Measurements from ENCODE around the gene OR1E1.
"Not testable (repeated sequence)": the region's sequence is repeated elsewhere in the genome, so short reads cannot be mapped to it uniquely, and the experiment has no call there.

The OR1E1 gene, protein sequence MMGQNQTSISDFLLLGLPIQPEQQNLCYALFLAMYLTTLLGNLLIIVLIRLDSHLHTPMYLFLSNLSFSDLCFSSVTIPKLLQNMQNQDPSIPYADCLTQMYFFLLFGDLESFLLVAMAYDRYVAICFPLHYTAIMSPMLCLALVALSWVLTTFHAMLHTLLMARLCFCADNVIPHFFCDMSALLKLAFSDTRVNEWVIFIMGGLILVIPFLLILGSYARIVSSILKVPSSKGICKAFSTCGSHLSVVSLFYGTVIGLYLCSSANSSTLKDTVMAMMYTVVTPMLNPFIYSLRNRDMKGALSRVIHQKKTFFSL

DNA sequence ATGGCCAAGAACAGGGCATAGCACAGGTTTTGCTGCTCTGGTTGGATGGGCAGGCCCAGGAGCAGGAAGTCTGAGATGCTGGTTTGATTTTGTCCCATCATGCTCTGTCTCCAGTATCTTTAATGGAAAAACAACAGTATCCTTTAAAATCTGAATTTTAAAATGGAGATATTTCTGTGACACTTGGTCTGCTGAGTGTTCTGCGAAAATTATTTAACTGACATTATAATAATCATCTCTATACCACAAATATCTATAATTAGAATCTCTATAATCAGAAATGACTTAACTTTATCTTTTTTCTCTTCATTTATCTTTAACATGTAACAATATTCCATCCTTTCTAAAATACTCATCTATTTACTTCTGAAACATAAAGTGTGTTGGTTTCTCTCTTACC, at the start of gene OR1E1:
OR1E1 (minus strand) TSS at position 101 of the 400 bp plus-strand sequence; CDS start at position 101, 0 bp downstream.
- DNase-seq = no peak

- DNase-seq = no peak
Measured at GRCh38 chr17:3447625-3448024, 49.4 kb upstream of the OR1E1 start.

- no peak for DNase-seq
Measured at GRCh38 chr17:3440451-3440850, 42.2 kb upstream of the OR1E1 start.

GRCh38 chr17:3438368-3438767, 40.2 kb upstream of the OR1E1 start:
- DNase-seq = no peak

- no peak for DNase-seq
Measured at GRCh38 chr17:3433741-3434140, 35.5 kb upstream of the OR1E1 start, which contains the start of gene OR1E2. Gene OR1E2 (minus strand): TSS chr17:3433841. CDS start chr17:3433841, 0 bp downstream.

DNA sequence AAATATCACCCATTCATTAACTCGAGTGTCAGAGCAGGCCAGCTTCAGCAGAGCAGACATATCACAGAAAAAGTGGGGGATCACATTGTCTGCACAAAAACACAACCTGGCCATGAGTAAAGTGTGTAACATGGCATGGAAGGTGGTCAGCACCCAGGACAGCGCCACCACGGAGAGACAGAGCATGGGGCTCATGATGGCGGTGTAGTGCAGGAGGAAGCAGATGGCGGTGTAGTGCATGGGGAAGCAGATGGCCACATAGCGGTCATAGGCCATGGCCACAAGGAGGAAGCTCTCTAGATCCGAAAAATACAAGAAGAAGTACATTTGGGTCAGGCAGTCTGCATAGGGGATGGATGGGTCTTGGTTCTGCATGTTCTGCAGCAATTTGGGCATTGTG, 35.0 kb upstream of the OR1E1 start:
- not testable (repeated sequence) for DNase-seq

DNA sequence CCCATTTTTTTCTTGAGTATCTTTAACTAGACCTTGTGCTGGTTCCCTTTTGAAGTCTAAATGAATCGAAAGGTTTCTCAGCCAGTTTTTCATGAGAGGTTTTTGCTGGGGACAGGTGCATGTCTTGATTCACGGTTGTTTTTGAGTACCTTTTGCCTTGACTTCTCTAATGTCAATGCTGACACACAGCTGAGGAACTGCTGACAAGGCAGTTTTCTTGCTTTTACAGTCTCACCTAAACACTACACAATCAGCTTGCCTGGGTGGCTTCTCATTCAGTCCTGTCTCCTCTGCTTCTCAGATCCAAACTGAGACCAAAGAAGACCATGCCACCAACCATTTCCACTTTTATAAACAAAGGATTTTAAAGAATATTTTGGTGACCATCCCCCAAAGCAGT, 20.0 kb upstream of the OR1E1 start:
- DNase-seq = no peak

DNA sequence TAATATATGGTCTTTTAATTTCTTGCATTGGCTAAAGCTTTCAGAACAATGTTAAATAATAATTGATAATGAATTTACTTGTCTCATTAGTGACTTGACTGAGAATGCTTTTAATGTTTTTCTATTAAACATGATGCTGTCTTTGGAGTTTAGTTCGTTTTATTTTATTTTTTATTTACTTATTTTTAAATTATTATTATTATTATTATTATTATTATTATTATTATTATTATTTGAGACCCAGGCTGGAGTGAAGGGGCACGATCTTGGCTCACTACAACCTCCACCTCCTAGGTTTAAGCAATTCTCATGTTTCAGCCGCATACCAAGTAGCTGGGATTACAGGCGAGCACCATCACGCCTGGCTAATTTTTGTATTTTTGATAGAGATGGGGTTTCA, 17.4 kb upstream of the OR1E1 start:
- DNase-seq = no peak

DNA sequence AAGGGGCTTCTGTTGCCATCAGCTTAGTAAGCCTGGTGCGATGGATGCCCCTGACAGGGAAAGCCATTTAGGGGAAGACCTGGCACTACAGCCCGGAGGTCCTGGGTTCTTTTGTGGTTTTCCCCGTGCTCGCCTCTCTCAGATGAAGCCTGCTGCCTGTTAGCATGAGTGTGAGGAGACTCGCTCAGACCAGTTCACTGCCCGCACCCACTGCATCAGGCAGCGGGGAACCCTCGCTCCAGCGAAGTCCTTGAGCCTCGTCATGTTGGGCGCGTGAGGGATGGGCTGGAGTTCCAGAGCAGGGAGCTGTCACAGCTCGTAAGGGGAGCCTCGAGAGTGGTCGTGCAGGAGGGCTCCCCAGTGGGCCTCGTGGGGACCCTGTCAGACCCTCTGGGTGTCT, 14.0 kb upstream of the OR1E1 start:
- not testable (repeated sequence) for DNase-seq

- DNase-seq = no peak
Measured at GRCh38 chr17:3411070-3411469, 12.9 kb upstream of the OR1E1 start, which contains the start of gene OR3A3. Gene OR3A3 (plus strand): TSS chr17:3411370.

GRCh38 chr17:3403856-3404255, 5.6 kb upstream of the OR1E1 start:
- DNase-seq = not testable (repeated sequence)

- DNase-seq = no peak
Measured at GRCh38 chr17:3401786-3402185, 3.6 kb upstream of the OR1E1 start.

GRCh38 chr17:3400055-3400454, 1.8 kb upstream of the OR1E1 start:
- DNase-seq = no peak

DNA sequence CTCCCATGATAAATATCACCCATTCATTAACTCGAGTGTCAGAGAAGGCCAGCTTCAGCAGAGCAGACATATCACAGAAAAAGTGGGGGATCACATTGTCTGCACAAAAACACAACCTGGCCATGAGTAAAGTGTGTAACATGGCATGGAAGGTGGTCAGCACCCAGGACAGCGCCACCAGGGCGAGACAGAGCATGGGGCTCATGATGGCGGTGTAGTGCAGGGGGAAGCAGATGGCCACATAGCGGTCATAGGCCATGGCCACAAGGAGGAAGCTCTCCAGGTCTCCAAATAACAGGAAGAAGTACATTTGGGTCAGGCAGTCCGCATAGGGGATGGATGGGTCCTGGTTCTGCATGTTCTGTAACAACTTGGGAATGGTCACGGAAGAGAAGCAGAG, 409 bp downstream of the OR1E1 start:
- DNase-seq = not testable (repeated sequence)

- DNase-seq = no peak
Measured at GRCh38 chr17:3389791-3390190, 8.4 kb downstream of the OR1E1 start.

GRCh38 chr17:3385869-3386816, 12.1 kb downstream of the OR1E1 start, which contains the start of gene OR3A2:
Gene OR3A2 (minus strand): TSS chr17:3386308.
- no peak for DNase-seq

GRCh38 chr17:3381957-3382356, 16.3 kb downstream of the OR1E1 start:
- DNase-seq = no peak

GRCh38 chr17:3378321-3378720, 19.9 kb downstream of the OR1E1 start:
- DNase-seq = no peak

- DNase-seq = not testable (repeated sequence)
Measured at GRCh38 chr17:3371167-3371566, 27.0 kb downstream of the OR1E1 start.

Measured in NCI-H446 (cell line).